ENCODE data around the gene CNDP2. TPM values are rescaled to one million over a fixed set of nuclear protein-coding genes. Genes with fewer than 3 reads are reported as not detected.

The CNDP2 gene
- total RNA-seq, 1 experiment from 2014 or later, result 310 TPM

DNA sequence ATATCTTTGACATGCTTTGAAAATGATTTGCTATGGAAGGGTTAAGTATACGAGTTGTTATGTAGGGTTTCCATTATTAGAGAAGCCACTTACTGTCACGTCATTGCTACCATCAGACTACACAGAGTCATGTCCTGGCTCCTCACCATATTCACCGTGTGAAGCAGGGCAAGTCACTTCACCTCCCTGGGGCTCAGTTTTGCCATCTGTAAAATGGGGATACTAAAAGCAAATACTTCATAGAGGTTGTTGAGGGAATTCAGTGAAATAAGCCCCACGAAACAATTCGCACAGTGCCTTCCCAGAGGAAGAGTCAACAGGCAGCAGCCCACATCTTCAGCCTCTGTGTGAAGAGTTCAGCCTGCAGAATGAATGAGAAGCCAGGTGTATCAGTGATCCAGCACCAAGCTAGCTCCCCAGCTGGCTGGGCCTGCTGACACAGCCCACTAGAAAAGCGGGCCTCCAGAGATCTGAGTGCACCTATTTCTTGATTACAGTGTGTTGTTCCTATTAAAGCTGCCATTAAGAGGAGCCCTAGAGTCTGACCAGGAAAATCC lies 42.4 kb upstream of the CNDP2 start:
- intact Hi-C loops (cut with micrococcal nuclease; ENCODE audit: unreplicated experiment) (no loop called here), in situ Hi-C loops (cut with HindIII; ENCODE audit: low pct_unique_long_range_greater_than_20kb, low sequenced_read_pairs) (no loop called here)
- H3K4me1 ChIP-seq (ENCODE audit: control insufficient read depth, insufficient read depth, low read length), result no peaks in the 10 kb centered on the region; the same call in 1 of the 2 replicates
- BruUV-seq (replicated peaks), result no TSS peak
- DNase-seq (ENCODE audit: low read depth, low spot score) (no peak), ATAC-seq (no peak)
- H3K9me3 ChIP-seq (ENCODE audit: control insufficient read depth, insufficient read depth, low read depth, low read length), result no peaks in the 10 kb centered on the region
- POLR2A ChIA-PET, result no interaction called here
- H3K27ac ChIP-seq (ENCODE audit: low read length), result no peak overlapping the region
- H3K27me3 ChIP-seq (ENCODE audit: control insufficient read depth, insufficient read depth, low read length), result peaks cover 28% of the 10 kb centered on the region
- H3K36me3 ChIP-seq (ENCODE audit: control insufficient read depth, insufficient read depth, low read length), result no peaks in the 10 kb centered on the region
- CTCF ChIA-PET, result no interaction called here
- H3K4me3 ChIP-seq (ENCODE audit: low read depth in 2 of 2, low read length in 2 of 2), result no peak overlapping the region
- TF ChIP-seq, protein P1, sequence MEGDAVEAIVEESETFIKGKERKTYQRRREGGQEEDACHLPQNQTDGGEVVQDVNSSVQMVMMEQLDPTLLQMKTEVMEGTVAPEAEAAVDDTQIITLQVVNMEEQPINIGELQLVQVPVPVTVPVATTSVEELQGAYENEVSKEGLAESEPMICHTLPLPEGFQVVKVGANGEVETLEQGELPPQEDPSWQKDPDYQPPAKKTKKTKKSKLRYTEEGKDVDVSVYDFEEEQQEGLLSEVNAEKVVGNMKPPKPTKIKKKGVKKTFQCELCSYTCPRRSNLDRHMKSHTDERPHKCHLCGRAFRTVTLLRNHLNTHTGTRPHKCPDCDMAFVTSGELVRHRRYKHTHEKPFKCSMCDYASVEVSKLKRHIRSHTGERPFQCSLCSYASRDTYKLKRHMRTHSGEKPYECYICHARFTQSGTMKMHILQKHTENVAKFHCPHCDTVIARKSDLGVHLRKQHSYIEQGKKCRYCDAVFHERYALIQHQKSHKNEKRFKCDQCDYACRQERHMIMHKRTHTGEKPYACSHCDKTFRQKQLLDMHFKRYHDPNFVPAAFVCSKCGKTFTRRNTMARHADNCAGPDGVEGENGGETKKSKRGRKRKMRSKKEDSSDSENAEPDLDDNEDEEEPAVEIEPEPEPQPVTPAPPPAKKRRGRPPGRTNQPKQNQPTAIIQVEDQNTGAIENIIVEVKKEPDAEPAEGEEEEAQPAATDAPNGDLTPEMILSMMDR (IDR thresholded peaks at IDR 0.05), result no peak
- TF ChIP-seq POLR2AphosphoS5 (IDR thresholded peaks at IDR 0.05; ENCODE audit: low read depth, low read length), result no peak
- TF ChIP-seq, protein P2, sequence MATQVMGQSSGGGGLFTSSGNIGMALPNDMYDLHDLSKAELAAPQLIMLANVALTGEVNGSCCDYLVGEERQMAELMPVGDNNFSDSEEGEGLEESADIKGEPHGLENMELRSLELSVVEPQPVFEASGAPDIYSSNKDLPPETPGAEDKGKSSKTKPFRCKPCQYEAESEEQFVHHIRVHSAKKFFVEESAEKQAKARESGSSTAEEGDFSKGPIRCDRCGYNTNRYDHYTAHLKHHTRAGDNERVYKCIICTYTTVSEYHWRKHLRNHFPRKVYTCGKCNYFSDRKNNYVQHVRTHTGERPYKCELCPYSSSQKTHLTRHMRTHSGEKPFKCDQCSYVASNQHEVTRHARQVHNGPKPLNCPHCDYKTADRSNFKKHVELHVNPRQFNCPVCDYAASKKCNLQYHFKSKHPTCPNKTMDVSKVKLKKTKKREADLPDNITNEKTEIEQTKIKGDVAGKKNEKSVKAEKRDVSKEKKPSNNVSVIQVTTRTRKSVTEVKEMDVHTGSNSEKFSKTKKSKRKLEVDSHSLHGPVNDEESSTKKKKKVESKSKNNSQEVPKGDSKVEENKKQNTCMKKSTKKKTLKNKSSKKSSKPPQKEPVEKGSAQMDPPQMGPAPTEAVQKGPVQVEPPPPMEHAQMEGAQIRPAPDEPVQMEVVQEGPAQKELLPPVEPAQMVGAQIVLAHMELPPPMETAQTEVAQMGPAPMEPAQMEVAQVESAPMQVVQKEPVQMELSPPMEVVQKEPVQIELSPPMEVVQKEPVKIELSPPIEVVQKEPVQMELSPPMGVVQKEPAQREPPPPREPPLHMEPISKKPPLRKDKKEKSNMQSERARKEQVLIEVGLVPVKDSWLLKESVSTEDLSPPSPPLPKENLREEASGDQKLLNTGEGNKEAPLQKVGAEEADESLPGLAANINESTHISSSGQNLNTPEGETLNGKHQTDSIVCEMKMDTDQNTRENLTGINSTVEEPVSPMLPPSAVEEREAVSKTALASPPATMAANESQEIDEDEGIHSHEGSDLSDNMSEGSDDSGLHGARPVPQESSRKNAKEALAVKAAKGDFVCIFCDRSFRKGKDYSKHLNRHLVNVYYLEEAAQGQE (IDR thresholded peaks at IDR 0.05; ENCODE audit: insufficient read depth in 1 of 2, low read depth in 2 of 2, low read length in 1 of 2), result no peak
- no peak for TF ChIP-seq TCF7L2 (IDR thresholded peaks at IDR 0.05; ENCODE audit: low read depth, low read length)
- TF ChIP-seq SIN3A (IDR thresholded peaks at IDR 0.05; ENCODE audit: borderline replicate concordance, insufficient read depth, low read depth, low read length), result no peak

DNA sequence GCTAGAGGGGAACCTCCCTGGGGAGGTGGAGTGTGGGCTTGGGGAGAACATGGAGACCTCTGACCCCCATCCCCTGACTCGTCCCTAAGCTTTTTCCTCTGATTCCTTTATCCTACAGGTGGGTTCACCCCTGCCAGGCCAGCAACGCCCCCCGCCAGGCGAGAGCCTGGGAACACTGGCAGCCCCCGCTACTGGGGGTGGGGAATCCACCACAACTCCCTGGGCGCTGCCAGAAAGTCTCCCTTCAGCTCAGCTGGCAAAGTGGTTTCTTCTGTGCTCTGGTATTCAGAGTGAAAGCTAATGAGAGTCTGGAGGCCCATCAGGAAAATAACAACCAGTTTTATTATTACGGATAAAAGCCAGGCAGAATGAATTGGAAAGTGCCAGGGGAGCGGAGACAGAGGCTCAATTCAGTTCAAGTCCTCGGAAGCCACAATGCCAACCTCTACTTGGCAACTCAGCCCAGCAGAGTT lies 41.8 kb upstream of the CNDP2 start:
- in situ Hi-C loops (cut with HindIII; ENCODE audit: low pct_unique_long_range_greater_than_20kb, low sequenced_read_pairs), result no loop called here

More for the DNA sequence above, 41.8 kb upstream of the CNDP2 start:
- no peak for ATAC-seq
- no peaks in the 10 kb centered on the region for H3K9me3 ChIP-seq (ENCODE audit: control insufficient read depth, insufficient read depth, low read depth, low read length)
- H3K27me3 ChIP-seq (ENCODE audit: control insufficient read depth, insufficient read depth, low read length), result peaks cover 28% of the 10 kb centered on the region
- TF ChIP-seq POLR2AphosphoS5 (IDR thresholded peaks at IDR 0.05; ENCODE audit: low read depth, low read length), result no peak
- TF ChIP-seq, protein P1 (IDR thresholded peaks at IDR 0.05), result no peak
- TF ChIP-seq SIN3A (IDR thresholded peaks at IDR 0.05; ENCODE audit: borderline replicate concordance, insufficient read depth, low read depth, low read length), result no peak
- TF ChIP-seq TCF7L2 (IDR thresholded peaks at IDR 0.05; ENCODE audit: low read depth, low read length), result no peak
- TF ChIP-seq, protein P2 (IDR thresholded peaks at IDR 0.05; ENCODE audit: insufficient read depth in 1 of 2, low read depth in 2 of 2, low read length in 1 of 2), result no peak
- CTCF ChIA-PET, result no interaction called here
- no peak for DNase-seq (ENCODE audit: low read depth, low spot score)
- BruUV-seq (replicated peaks), result no TSS peak
- intact Hi-C loops (cut with micrococcal nuclease; ENCODE audit: unreplicated experiment), result no loop called here
- no peak overlapping the region for H3K4me3 ChIP-seq (ENCODE audit: low read depth in 2 of 2, low read length in 2 of 2)
- POLR2A ChIA-PET, result no interaction called here
- H3K4me1 ChIP-seq (ENCODE audit: control insufficient read depth, insufficient read depth, low read length), result no peaks in the 10 kb centered on the region; the same call in 1 of the 2 replicates
- no peak overlapping the region for H3K27ac ChIP-seq (ENCODE audit: low read length)
- H3K36me3 ChIP-seq (ENCODE audit: control insufficient read depth, insufficient read depth, low read length), result no peaks in the 10 kb centered on the region

Data from Panc1 (cell line).